Aorta (tissue), 5 donors: ENCODE measurements around the gene SYNGR3. TPM values are rescaled to one million over a fixed set of nuclear protein-coding genes. Genes with fewer than 3 reads are reported as not detected.
A peak's percentile ranks its signal among the peaks of the same experiment; 100 is the strongest.

Experiments used
- ATAC-seq: fragments of 200-7000 bp; cut with Tn5 transposase; one replicate; pipeline ENCODE4 v1.9.1; 2022; ENCODE audit warnings: moderate library complexity; ENCODE audit not compliant: low FRiP score
- DNase-seq, 2 donors: peaks; one replicate each; pipeline ENCODE4 v3.0.0-alpha.2; 2020
- H3K27ac ChIP-seq, 2 donors: one replicate each; pipeline ENCODE4 v1.5.1; 2013; ENCODE audit warnings: low read length in 2 of 2, mild to moderate bottlenecking in 2 of 2, moderate library complexity in 2 of 2, control low read depth in 1 of 2, inconsistent platforms in 1 of 2, low read depth in 1 of 2
- H3K27me3 ChIP-seq, 2 donors: one replicate each; pipeline ENCODE4 v1.6.1; 2013; ENCODE audit warnings: control low read depth in 1 of 2, low read length in 1 of 2, mild to moderate bottlenecking in 1 of 2, moderate library complexity in 1 of 2; ENCODE audit not compliant: insufficient read depth in 2 of 2, control insufficient read depth in 1 of 2
- H3K36me3 ChIP-seq, 2 donors: one replicate each; pipeline ENCODE4 v1.6.1; 2013; ENCODE audit warnings: control low read depth in 1 of 2, low read length in 1 of 2, mild to moderate bottlenecking in 1 of 2; ENCODE audit not compliant: insufficient read depth in 2 of 2, control insufficient read depth in 1 of 2
- H3K4me1 ChIP-seq, 2 donors: one replicate each; pipeline ENCODE4 v1.6.1; 2013; ENCODE audit warnings: low read length in 2 of 2, control low read depth in 1 of 2, mild to moderate bottlenecking in 1 of 2, moderate library complexity in 1 of 2; ENCODE audit not compliant: insufficient read depth in 2 of 2, control insufficient read depth in 1 of 2
- H3K4me3 ChIP-seq, 2 donors: one replicate each; pipeline ENCODE4 v1.5.1; 2013; ENCODE audit warnings: low read length in 2 of 2, control low read depth in 1 of 2, mild to moderate bottlenecking in 1 of 2
- H3K9me3 ChIP-seq: one replicate; pipeline ENCODE4 v1.6.1; 2013; ENCODE audit warnings: mild to moderate bottlenecking, low read length; ENCODE audit not compliant: control insufficient read depth
- WGBS, 2 donors: extraction: QIAGEN DNeasy Blood & Tissue Kit; methylation state at CpG; one replicate each; pipeline ENCODE4 v1.1.7; 2013; 5-methylcytosine and 5-hydroxymethylcytosine counted together
- intact Hi-C, 2 donors: fragments of 100-400 bp; cut with DNase I; formaldehyde crosslinking; loops; one replicate each; pipeline versions ENCODE4 v1.14.2 to v1.15.0; 2022
- polyA plus RNA-seq, 2 donors: library from polyadenylated mRNA; stranded (reverse); fragments of 200-250 nt; gene quantifications; one replicate each; pipeline ENCODE4 v1.2.3, GENCODE V29; 2013
- total RNA-seq, 2 donors: library from RNA; stranded (reverse); fragmentation: NEBNext Ultra II Directional; extraction: Animal tissue kit (Norgen Biotek cat#: 25700); gene quantifications; one replicate each; pipeline ENCODE4 v1.2.1, GENCODE V29; 2021
- donor health status: healthy with polysubstance abuse.
- donor health status: Bipolar disorder and iron deficiency.
- donor health status: DM: no; HTN: no; CAD: no.
- donor health status: DM: no; HTN: no; CAD: no.
- donor health status: DM: yes; HTN: yes; CAD: no.

Gene SYNGR3
- total and polyA plus RNA-seq, 4 donors = 0.26 to 0.57 (median 0.36) TPM; not detected in 1

GRCh38 chr16:2038382-2039231 lies 48.8 kb downstream of the SYNGR3 start:
- no peak for ATAC-seq
- no peaks in the 10 kb centered on the region for H3K36me3 ChIP-seq
- intact Hi-C loops = no loop called here

GRCh38 chr16:2039274-2040031 lies 49.7 kb downstream of the SYNGR3 start:
- Histone ChIP-seq H3K9me3 (no peaks in the 10 kb centered on the region), H3K4me3 (no peak overlapping the region), H3K36me3 (no peaks in the 10 kb centered on the region), H3K27ac (no peak overlapping the region), H3K4me1 (no peaks in the 10 kb centered on the region), H3K27me3 (no peaks in the 10 kb centered on the region)
- no peak for DNase-seq
- WGBS, 2 donors = 68 to 74% methylated on average over 29 of the region's 29 CpGs
- intact Hi-C loops = no loop called here
- ATAC-seq = no peak

More at GRCh38 chr16:2038382-2039231, 48.8 kb downstream of the SYNGR3 start:
- Histone ChIP-seq H3K4me3 (no peak overlapping the region), H3K4me1 (no peaks in the 10 kb centered on the region), H3K27ac (peak overlapping the region in 1 of 2 donors; percentile 6), H3K9me3 (no peaks in the 10 kb centered on the region), H3K27me3 (no peaks in the 10 kb centered on the region)
- 74 to 80% methylated on average over 36 to 41 of the region's 41 CpGs for WGBS, 2 donors
- DNase-seq = no peak

- Histone ChIP-seq H3K27me3 (no peaks in the 10 kb centered on the region), H3K36me3 (no peaks in the 10 kb centered on the region), H3K4me1 (no peaks in the 10 kb centered on the region), H3K9me3 (no peaks in the 10 kb centered on the region), H3K4me3 (no peak overlapping the region), H3K27ac (no peak overlapping the region)
- WGBS, 2 donors = 78 to 84% methylated on average over 21 to 24 of the region's 24 CpGs
- intact Hi-C loops = no loop called here
- DNase-seq (no peak), ATAC-seq (no peak)
These were observed 50.4 kb downstream of the SYNGR3 start for GRCh38 chr16:2040041-2040786.

GRCh38 chr16:2040787-2041522 lies 51.2 kb downstream of the SYNGR3 start:
- Histone ChIP-seq H3K36me3 (no peaks in the 10 kb centered on the region), H3K4me1 (no peaks in the 10 kb centered on the region), H3K4me3 (no peak overlapping the region), H3K27ac (no peak overlapping the region), H3K27me3 (no peaks in the 10 kb centered on the region), H3K9me3 (no peaks in the 10 kb centered on the region)
- DNase-seq = no peak
- intact Hi-C loops = no loop called here
- WGBS, 2 donors = 80 to 81% methylated on average over 20 of the region's 20 CpGs
- no peak for ATAC-seq

GRCh38 chr16:2042171-2042985 lies 52.6 kb downstream of the SYNGR3 start:
- ATAC-seq (no peak), DNase-seq (no peak)
- no peaks in the 10 kb centered on the region for H3K36me3 ChIP-seq
- intact Hi-C loops = no loop called here
- no peaks in the 10 kb centered on the region for H3K4me1 ChIP-seq
- H3K4me3 ChIP-seq = no peak overlapping the region
- no peaks in the 10 kb centered on the region for H3K27me3 ChIP-seq
- 85 to 88% methylated on average over 18 to 22 of the region's 22 CpGs for WGBS, 2 donors
- H3K9me3 ChIP-seq = no peaks in the 10 kb centered on the region
- H3K27ac ChIP-seq = no peak overlapping the region

- Histone ChIP-seq H3K27me3 (no peaks in the 10 kb centered on the region), H3K27ac (no peak overlapping the region), H3K4me3 (no peak overlapping the region), H3K36me3 (no peaks in the 10 kb centered on the region), H3K4me1 (no peaks in the 10 kb centered on the region), H3K9me3 (no peaks in the 10 kb centered on the region)
- ATAC-seq (no peak), DNase-seq (no peak)
- intact Hi-C loops = no loop called here
- 89 to 92% methylated on average over 11 of the region's 11 CpGs for WGBS, 2 donors
These were observed 53.4 kb downstream of the SYNGR3 start for GRCh38 chr16:2042986-2043666.
